Central memory CD8-positive, alpha-beta T cell (primary cell): Measurements from ENCODE around the gene FUT6.
"Not testable (repeated sequence)": the region's sequence is repeated elsewhere in the genome, so short reads cannot be mapped to it uniquely, and the experiment has no call there.

Source experiments
- ATAC-seq: fragments of 150-1000 bp; cut with Tn5 transposase; replicated peaks from 2 replicates; pipeline ENCODE4 v1.10.0; 2022; ENCODE audit warnings: mild to moderate bottlenecking, moderate FRiP score, moderate number of reproducible peaks; ENCODE audit not compliant: poor library complexity, severe bottlenecking; ENCODE audit errors: extremely low read depth
- DNase-seq, 2 donors: peaks; one replicate each; pipeline ENCODE4 v3.0.0; 2021; ENCODE audit warnings: low spot score in 2 of 2
- H3K27ac Mint-ChIP-seq: one replicate; pipeline ENCODE4 v1.8.0; 2022; ENCODE audit warnings: low read depth, mild to moderate bottlenecking, moderate library complexity, mixed read lengths
- H3K27me3 Mint-ChIP-seq: one replicate; pipeline ENCODE4 v1.8.0; 2022; ENCODE audit warnings: mixed read lengths
- H3K36me3 Mint-ChIP-seq: one replicate; pipeline ENCODE4 v1.8.0; 2022; ENCODE audit warnings: mild to moderate bottlenecking, moderate library complexity, mixed read lengths; ENCODE audit not compliant: insufficient read depth
- H3K4me1 Mint-ChIP-seq: one replicate; pipeline ENCODE4 v1.8.0; 2022; ENCODE audit warnings: mixed read lengths
- H3K4me3 Mint-ChIP-seq: one replicate; pipeline ENCODE4 v1.8.0; 2022; ENCODE audit warnings: mild to moderate bottlenecking, moderate library complexity, mixed read lengths
- H3K9me3 Mint-ChIP-seq: one replicate; pipeline ENCODE4 v1.8.0; 2022; ENCODE audit warnings: mixed read lengths

The FUT6 gene

GRCh38 chr19:5780916-5781315, 58.6 kb downstream of the FUT6 start:
- not testable (repeated sequence) for H3K4me1 Mint-ChIP-seq, ATAC-seq, H3K27ac Mint-ChIP-seq, H3K9me3 Mint-ChIP-seq, H3K4me3 Mint-ChIP-seq, H3K36me3 Mint-ChIP-seq, H3K27me3 Mint-ChIP-seq, DNase-seq
